HFFc6 (cell line): ENCODE results near the gene RHEB. TPM values are rescaled to one million over a fixed set of nuclear protein-coding genes. Genes with fewer than 3 reads are reported as not detected.

Experiments
- DNase-seq: peaks from one replicate; pipeline ENCODE4 v3.0.0-alpha.2; 2018
- H3K27ac Mint-ChIP-seq: 2 replicates; pipeline ENCODE4 v1.8.0; 2020; ENCODE audit warnings: mild to moderate bottlenecking, mixed read lengths
- H3K27me3 Mint-ChIP-seq: 2 replicates; pipeline ENCODE4 v1.8.0; 2021; ENCODE audit warnings: mild to moderate bottlenecking, moderate library complexity, mixed read lengths; ENCODE audit not compliant: insufficient read depth
- H3K36me3 Mint-ChIP-seq: 2 replicates; pipeline ENCODE4 v1.8.0; 2021; ENCODE audit warnings: low read depth, mixed read lengths
- H3K4me1 Mint-ChIP-seq: 2 replicates; pipeline ENCODE4 v1.8.0; 2020; ENCODE audit warnings: low read depth, mixed read lengths
- H3K4me3 Mint-ChIP-seq: 2 replicates; pipeline ENCODE4 v1.8.0; 2020; ENCODE audit warnings: mild to moderate bottlenecking, moderate library complexity, mixed read lengths
- H3K9me3 Mint-ChIP-seq: 2 replicates; pipeline ENCODE4 v1.8.0; 2020; ENCODE audit warnings: mild to moderate bottlenecking, mixed read lengths
- CTCF ChIP-seq: fragments of 200-600 bp; sonication (generic); IDR thresholded peaks from 2 replicates; pipeline ENCODE4 v1.5.0; 2021; ENCODE audit warnings: antibody characterized with exemption, mild to moderate bottlenecking
- total RNA-seq, 6 experiments: library from RNA; stranded (reverse); fragmentation: NEBNext Ultra II Directional; extraction: Animal tissue kit (Norgen Biotek cat#: 25700); gene quantifications; 2 replicates in 1 of 6; 3 replicates in 5 of 6; pipeline ENCODE4 v1.2.3, GENCODE V29; 2021

RHEB gene
- total RNA-seq, 6 experiments from 2014 or later = 104 to 122 (median 118) TPM

GRCh38 chr7:151452680-151453325 lies 66.9 kb downstream of the RHEB start:
- no peak overlapping the region for H3K27ac Mint-ChIP-seq
- no peak for DNase-seq
- H3K9me3 Mint-ChIP-seq = no peaks in the 10 kb centered on the region
- H3K4me3 Mint-ChIP-seq = no peak overlapping the region
- H3K4me1 Mint-ChIP-seq = peaks cover 6% of the 10 kb centered on the region
- no peak for TF ChIP-seq CTCF
- H3K27me3 Mint-ChIP-seq = peaks cover 5% of the 10 kb centered on the region; the same call in 1 of the 2 replicates
- no peaks in the 10 kb centered on the region for H3K36me3 Mint-ChIP-seq

GRCh38 chr7:151451626-151452571 lies 67.8 kb downstream of the RHEB start:
- H3K9me3 Mint-ChIP-seq = no peaks in the 10 kb centered on the region
- H3K4me3 Mint-ChIP-seq = no peak overlapping the region
- DNase-seq = no peak
- no peaks in the 10 kb centered on the region for H3K36me3 Mint-ChIP-seq
- no peak for TF ChIP-seq CTCF
- H3K27me3 Mint-ChIP-seq = peaks cover 7% of the 10 kb centered on the region
- H3K4me1 Mint-ChIP-seq = peaks cover 6% of the 10 kb centered on the region
- no peak overlapping the region for H3K27ac Mint-ChIP-seq

GRCh38 chr7:151451156-151451555 lies 68.5 kb downstream of the RHEB start:
- H3K4me1 Mint-ChIP-seq = peaks cover 6% of the 10 kb centered on the region
- TF ChIP-seq CTCF = no peak
- H3K36me3 Mint-ChIP-seq = no peaks in the 10 kb centered on the region
- no peak overlapping the region for H3K4me3 Mint-ChIP-seq
- H3K27me3 Mint-ChIP-seq = peaks cover 8% of the 10 kb centered on the region
- H3K27ac Mint-ChIP-seq = no peak overlapping the region
- H3K9me3 Mint-ChIP-seq = no peaks in the 10 kb centered on the region
- DNase-seq = no peak

- H3K36me3 Mint-ChIP-seq = no peaks in the 10 kb centered on the region
- peaks cover 8% of the 10 kb centered on the region for H3K27me3 Mint-ChIP-seq
- no peaks in the 10 kb centered on the region for H3K9me3 Mint-ChIP-seq
- TF ChIP-seq CTCF = no peak
- no peak overlapping the region for H3K4me3 Mint-ChIP-seq
- H3K27ac Mint-ChIP-seq = no peak overlapping the region
- H3K4me1 Mint-ChIP-seq = peaks cover 6% of the 10 kb centered on the region
- no peak for DNase-seq
Measured at GRCh38 chr7:151449990-151450389, 69.7 kb downstream of the RHEB start.

- Mint-ChIP-seq H3K27ac (no peak overlapping the region), H3K27me3 (peaks cover 8% of the 10 kb centered on the region), H3K4me1 (peaks cover 6% of the 10 kb centered on the region), H3K36me3 (no peaks in the 10 kb centered on the region), H3K9me3 (no peaks in the 10 kb centered on the region), H3K4me3 (peak overlapping the region; percentile 63)
- peak; percentile 89 for TF ChIP-seq CTCF
- DNase-seq = peak; percentile 35
Measured at GRCh38 chr7:151448261-151449252, 71.1 kb downstream of the RHEB start.
